ENCODE data around the gene GTF2E1. TPM values are rescaled to one million over a fixed set of nuclear protein-coding genes. Genes with fewer than 3 reads are reported as not detected.

Gene GTF2E1
- total RNA-seq, 1 donor from 2014 or later = 17.2 TPM

DNA sequence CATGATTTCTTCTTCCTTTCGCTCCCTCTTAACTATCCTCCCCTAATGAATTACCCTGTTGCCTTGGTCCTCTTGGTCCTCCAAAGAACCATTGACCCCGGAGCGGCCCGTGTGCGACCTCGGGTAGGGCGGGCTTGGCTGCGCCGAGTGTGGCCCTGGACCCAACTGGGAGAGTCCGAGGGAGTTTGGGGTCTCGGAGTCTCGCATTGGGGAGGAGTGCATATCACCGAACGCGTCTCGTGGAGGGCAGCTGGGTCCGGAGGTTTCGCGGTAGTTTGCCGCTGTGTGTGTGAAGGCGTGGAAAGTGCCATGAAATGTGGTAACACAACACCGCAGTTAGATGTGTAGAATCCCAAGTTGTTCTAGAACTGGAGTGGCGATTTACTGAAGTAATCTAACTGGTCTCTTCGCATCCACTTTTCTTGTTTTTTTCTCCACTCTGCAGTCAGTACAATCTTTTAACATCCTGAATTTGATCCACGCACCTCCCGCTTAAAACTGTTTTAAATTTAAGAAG, 363 bp downstream of the GTF2E1 start:
- peak overlapping the region; percentile 78 for H3K4me3 Mint-ChIP-seq (ENCODE audit: unreplicated experiment)
- no peaks in the 10 kb centered on the region for H3K9me3 Mint-ChIP-seq (ENCODE audit: unreplicated experiment)
- H3K36me3 Mint-ChIP-seq (ENCODE audit: unreplicated experiment) = peaks cover 5% of the 10 kb centered on the region
- H3K27ac Mint-ChIP-seq (ENCODE audit: unreplicated experiment) = peak overlapping the region; percentile 97
- peaks cover 27% of the 10 kb centered on the region for H3K4me1 Mint-ChIP-seq (ENCODE audit: unreplicated experiment)
- DNase-seq (ENCODE audit: extremely low spot score, unreplicated experiment) = no peak
- H3K27me3 Mint-ChIP-seq (ENCODE audit: unreplicated experiment) = no peaks in the 10 kb centered on the region
- TF ChIP-seq, protein P1, sequence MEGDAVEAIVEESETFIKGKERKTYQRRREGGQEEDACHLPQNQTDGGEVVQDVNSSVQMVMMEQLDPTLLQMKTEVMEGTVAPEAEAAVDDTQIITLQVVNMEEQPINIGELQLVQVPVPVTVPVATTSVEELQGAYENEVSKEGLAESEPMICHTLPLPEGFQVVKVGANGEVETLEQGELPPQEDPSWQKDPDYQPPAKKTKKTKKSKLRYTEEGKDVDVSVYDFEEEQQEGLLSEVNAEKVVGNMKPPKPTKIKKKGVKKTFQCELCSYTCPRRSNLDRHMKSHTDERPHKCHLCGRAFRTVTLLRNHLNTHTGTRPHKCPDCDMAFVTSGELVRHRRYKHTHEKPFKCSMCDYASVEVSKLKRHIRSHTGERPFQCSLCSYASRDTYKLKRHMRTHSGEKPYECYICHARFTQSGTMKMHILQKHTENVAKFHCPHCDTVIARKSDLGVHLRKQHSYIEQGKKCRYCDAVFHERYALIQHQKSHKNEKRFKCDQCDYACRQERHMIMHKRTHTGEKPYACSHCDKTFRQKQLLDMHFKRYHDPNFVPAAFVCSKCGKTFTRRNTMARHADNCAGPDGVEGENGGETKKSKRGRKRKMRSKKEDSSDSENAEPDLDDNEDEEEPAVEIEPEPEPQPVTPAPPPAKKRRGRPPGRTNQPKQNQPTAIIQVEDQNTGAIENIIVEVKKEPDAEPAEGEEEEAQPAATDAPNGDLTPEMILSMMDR (IDR thresholded peaks at IDR 0.05) = no peak

DNA sequence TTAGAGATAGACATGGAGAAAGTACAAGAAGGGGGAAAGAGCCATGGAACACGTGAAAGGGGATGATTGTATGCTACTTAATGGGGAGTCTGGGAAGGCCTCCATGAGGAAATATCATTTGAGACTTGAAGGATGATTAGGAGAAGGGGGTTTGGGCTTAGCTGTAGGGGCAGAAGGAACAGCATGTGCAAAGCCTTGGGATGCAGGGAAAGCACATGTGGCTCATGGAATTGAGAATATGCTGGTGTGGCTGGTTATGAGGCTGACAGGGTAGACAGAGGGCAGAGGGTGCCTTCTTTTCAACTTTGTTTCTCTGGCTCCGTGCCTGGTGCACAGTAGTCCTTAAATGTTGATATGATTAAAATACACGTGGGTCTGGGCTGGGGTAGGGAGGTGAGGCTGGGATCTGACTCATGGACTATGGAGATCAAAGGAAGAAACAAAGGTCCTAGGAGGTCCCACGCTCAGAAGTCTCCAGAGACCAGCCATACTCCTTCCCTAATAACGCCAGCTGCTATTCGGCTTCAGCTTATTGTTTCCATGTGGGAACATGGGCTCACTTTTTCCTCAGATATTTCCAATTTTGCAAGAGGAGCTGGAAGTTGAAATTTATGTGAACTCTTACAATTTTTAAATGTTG, 1.1 kb downstream of the GTF2E1 start:
- TF ChIP-seq, protein P1 (IDR thresholded peaks at IDR 0.05) = no peak
- Mint-ChIP-seq H3K27ac (ENCODE audit: unreplicated experiment) (peak overlapping the region; percentile 97), H3K4me3 (ENCODE audit: unreplicated experiment) (peak overlapping the region; percentile 78), H3K27me3 (ENCODE audit: unreplicated experiment) (no peaks in the 10 kb centered on the region), H3K36me3 (ENCODE audit: unreplicated experiment) (peaks cover 2% of the 10 kb centered on the region), H3K4me1 (ENCODE audit: unreplicated experiment) (peaks cover 27% of the 10 kb centered on the region), H3K9me3 (ENCODE audit: unreplicated experiment) (no peaks in the 10 kb centered on the region)
- DNase-seq (ENCODE audit: extremely low spot score, unreplicated experiment) = no peak

DNA sequence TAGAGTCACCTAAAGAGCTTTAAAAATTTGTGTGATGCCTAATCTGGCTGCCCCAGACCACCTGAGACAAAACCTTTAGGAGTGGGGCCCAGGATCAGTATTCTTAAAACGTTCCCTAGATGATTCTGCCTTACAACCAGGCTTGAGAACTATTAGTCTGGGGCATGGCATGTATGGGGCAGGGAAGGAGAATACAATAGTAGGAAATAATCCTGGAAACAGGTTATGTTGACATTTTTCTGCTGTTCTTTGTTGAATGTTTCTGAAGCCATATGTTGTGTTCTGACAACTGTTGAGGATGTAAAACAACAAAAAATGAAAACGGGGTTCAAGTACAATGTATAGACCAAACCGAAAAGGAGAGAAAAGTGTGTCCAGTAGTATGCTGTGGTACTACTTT, 2.9 kb downstream of the GTF2E1 start:
- no peak overlapping the region for H3K4me3 Mint-ChIP-seq (ENCODE audit: unreplicated experiment)
- no peaks in the 10 kb centered on the region for H3K9me3 Mint-ChIP-seq (ENCODE audit: unreplicated experiment)
- no peaks in the 10 kb centered on the region for H3K27me3 Mint-ChIP-seq (ENCODE audit: unreplicated experiment)
- no peak for DNase-seq (ENCODE audit: extremely low spot score, unreplicated experiment)
- no peak overlapping the region for H3K27ac Mint-ChIP-seq (ENCODE audit: unreplicated experiment)
- TF ChIP-seq, protein P1 (IDR thresholded peaks at IDR 0.05) = no peak
- H3K36me3 Mint-ChIP-seq (ENCODE audit: unreplicated experiment) = peaks cover 2% of the 10 kb centered on the region
- H3K4me1 Mint-ChIP-seq (ENCODE audit: unreplicated experiment) = peaks cover 27% of the 10 kb centered on the region

DNA sequence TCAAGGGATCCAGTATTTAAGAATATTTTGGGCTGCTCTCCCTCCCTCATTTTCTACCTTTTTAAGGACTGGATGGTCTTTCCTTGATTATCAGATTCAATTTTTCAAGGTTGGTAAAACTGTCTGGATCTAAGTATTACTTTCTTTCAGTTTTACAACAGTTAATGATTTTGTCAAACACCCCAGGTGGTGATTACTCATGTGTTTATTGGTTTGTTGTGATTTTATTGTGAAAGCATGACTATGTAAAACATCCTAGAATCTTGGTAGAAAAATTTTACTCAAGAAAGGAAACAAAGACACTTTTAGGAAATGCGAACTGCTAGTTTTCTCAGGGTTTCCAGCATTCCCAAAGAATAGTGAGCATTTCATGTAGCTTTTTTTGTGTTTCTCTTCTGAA, 7.3 kb downstream of the GTF2E1 start:
- Mint-ChIP-seq H3K4me3 (ENCODE audit: unreplicated experiment) (no peak overlapping the region), H3K36me3 (ENCODE audit: unreplicated experiment) (peaks cover 19% of the 10 kb centered on the region), H3K9me3 (ENCODE audit: unreplicated experiment) (no peaks in the 10 kb centered on the region), H3K4me1 (ENCODE audit: unreplicated experiment) (peaks cover 8% of the 10 kb centered on the region), H3K27me3 (ENCODE audit: unreplicated experiment) (no peaks in the 10 kb centered on the region), H3K27ac (ENCODE audit: unreplicated experiment) (no peak overlapping the region)
- no peak for DNase-seq (ENCODE audit: extremely low spot score, unreplicated experiment)
- TF ChIP-seq, protein P1 (IDR thresholded peaks at IDR 0.05) = no peak

DNA sequence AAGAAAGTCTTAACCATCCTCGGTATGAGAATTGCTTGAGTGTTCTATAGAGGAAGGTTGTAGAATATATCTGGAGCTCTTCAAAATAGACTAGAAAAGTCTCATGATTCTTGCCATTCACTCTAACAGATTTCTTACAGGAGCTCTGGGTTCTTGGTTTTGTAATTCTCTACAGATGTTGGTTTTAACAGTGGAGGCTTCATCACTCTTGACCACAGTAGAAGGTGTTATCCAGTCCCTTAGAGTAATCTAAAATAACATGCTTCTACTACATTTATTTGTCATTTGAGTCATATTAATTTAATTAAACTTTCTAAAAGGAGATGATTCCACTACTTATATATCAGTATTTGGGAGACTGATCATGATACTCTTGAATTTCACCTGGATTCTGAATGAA, 9.7 kb downstream of the GTF2E1 start:
- TF ChIP-seq, protein P1 (IDR thresholded peaks at IDR 0.05) = no peak
- Mint-ChIP-seq H3K27ac (ENCODE audit: unreplicated experiment) (no peak overlapping the region), H3K4me3 (ENCODE audit: unreplicated experiment) (no peak overlapping the region), H3K36me3 (ENCODE audit: unreplicated experiment) (peaks cover 24% of the 10 kb centered on the region), H3K9me3 (ENCODE audit: unreplicated experiment) (no peaks in the 10 kb centered on the region), H3K27me3 (ENCODE audit: unreplicated experiment) (no peaks in the 10 kb centered on the region), H3K4me1 (ENCODE audit: unreplicated experiment) (peaks cover 7% of the 10 kb centered on the region)
- DNase-seq (ENCODE audit: extremely low spot score, unreplicated experiment) = no peak

Measured in osteocyte (in vitro differentiated cells).